TTC549 (cell line): ENCODE data around the gene FAM72D.
"Not testable (repeated sequence)": the region's sequence is repeated elsewhere in the genome, so short reads cannot be mapped to it uniquely, and the experiment has no call there.

Experiments
- FAIRE-seq: peaks from 2 replicates; lab custom pipeline; 2012; peaks lifted over from hg19 to GRCh38; lab: Jason Lieb, UNC

FAM72D gene

GRCh38 chr1:145095284-145096057, at the start of gene FAM72D, which contains the start of gene SRGAP2B:
Gene FAM72D, plus strand, starts transcription at chr1:145095974. Its CDS starts 874 bp downstream, at chr1:145096848.
Gene SRGAP2B, minus strand, starts transcription at chr1:145095328. Its CDS starts 2,427 bp downstream, at chr1:145092901.
- peak; percentile 100 for FAIRE-seq

- FAIRE-seq, result not testable (repeated sequence)
These were observed 48.2 kb upstream of the FAM72D start for GRCh38 chr1:145047553-145047952.

DNA sequence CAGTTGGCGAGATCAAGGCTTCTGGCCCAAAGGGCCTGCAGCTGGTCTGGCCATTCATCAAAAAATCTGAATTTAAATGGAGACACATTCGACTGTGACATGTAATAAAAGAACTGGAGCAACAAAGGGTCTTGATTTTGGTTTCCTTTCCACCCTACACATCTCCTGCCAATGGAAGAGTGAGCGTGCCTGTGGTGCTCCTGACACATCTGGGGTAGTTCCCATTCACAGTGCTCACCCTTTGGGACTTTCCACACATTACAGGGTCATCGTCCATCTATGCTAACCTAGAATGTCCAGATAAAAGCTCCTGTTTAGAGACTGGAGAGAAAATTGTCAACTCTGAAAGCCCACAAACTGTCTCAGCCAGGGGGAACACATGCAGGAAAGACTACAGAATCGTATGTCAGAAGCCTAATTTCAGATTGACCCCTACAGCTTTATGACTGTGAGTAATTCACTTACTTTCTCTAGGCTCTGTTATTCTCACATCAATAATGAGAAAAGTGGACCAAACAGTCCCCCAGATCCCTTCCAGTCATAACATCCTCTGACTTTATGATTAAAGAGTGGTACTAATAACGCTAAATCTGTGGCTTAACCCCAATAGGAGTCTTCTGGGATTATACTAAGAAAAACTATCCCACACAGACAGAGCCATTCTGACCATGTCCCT, 47.5 kb upstream of the FAM72D start:
- FAIRE-seq, result not testable (repeated sequence)

DNA sequence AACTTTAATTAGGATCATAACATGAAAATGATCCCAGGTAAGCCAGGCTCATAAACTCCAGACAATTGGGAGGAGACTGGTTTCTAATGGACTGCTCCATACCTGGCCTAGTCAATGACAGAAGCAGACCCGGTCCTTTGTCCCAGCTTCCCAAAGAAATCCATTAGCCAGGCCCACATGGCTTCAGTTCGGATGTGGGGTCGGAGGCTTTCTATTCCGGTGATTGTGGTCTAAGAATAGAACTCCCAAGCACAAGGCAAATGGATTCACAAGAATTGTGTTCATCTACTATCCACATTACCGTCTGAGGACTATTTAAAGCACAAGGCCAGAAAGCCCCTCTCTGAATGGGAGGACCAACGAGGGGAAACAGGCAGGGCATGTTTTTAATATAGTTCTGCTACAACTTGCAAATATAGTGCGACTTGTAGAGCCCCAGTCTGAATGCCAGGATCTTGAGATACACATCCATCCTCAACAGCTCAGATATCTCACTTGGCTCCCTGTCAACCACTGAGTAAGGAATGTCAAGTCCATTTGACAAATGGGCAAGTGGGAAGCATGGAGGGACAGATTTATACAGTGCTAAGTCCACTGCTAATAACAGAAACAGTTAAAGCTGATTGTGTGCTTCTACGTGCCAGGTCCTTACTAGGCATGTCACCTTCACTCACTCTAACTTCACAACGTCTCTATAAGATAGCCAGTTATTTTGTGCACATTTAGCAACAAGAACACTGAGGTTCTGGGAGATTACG, 43.6 kb upstream of the FAM72D start:
- not testable (repeated sequence) for FAIRE-seq

- FAIRE-seq, result not testable (repeated sequence)
These were observed 42.3 kb upstream of the FAM72D start for GRCh38 chr1:145053428-145053827.

GRCh38 chr1:145055217-145055760, 40.5 kb upstream of the FAM72D start:
- FAIRE-seq, result not testable (repeated sequence)

DNA sequence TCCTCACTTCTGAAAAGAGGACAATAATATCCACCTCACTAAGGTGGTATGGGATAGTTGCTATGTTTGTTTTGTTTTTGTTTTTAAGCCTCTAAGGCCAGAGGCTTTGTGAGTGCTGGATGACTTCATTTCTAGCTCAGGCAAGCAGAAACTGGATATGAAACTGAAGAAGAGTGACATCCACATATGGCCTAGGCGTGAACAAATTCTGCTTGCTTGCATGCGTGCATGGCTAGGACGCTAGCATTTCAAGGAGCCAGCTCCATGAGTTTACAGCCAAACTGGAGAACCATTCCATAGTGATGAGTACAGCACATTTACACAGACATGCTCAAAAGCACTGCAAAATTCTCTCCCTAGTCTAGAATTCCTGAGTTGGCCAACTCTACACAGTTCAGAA, 37.6 kb upstream of the FAM72D start:
- FAIRE-seq, result not testable (repeated sequence)

- not testable (repeated sequence) for FAIRE-seq
These were observed 32.5 kb upstream of the FAM72D start for GRCh38 chr1:145063285-145063684.

DNA sequence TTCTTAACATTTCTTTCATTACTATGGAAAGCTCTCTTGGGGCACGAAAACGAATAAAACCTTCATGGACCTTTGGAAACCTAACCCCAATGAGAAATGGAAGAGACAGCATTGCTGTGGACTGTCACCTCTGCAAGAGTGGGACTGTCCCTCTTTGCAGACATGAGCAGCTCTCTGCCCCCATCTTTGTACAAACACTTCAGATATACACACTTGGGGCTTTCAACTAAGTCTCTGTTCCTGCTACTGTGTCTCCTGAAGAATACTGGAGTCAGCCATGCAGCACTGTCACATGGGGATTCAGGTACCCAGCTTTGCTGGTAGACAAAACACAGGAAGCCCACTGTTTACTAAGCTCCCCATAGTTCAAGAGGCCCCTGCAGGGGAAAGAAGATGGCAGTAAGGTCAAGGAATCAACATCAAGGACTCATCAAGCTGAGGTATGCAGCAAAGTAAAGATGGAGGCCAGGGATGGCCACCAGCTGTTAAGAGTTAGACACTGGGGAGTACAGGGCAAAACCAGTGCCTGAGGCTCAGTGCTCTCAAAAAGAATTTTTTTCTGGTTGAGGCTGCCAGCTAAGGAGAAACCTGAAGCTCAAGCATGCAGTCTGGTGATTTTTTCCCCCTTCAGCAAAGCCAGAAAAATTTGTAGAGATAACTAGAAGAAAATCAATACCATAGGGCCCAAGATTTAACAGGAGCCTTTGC, 31.7 kb upstream of the FAM72D start:
- FAIRE-seq, result not testable (repeated sequence)

DNA sequence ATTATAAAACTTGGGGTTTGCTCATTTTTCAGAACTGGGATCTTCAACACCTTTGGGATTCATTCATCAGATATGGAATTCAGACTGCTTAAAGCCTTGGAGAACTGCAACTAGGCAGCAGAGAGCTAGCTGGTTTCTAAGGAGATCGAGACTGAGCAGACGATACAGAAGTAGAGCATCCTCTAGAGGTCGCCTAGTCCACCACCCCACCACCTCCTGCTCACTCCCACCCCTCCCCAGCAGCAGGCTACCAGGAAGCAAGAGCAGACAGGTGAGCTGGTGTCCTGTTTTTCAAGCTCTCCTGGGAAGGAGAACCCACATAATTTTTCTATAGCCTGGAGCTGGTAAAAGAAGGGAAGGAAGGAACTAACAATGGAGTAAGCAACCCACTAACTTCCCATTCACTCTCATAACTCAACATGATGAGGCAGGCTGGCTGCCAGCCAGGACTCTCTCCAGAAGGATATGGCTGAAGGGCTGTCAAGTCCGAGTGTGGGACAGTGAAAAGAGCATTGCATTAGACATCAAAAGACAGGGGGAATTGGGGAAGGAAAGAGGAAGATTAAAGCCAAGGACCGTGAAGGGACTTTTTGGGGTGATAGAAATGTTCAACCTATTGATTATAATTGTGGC, 30.5 kb upstream of the FAM72D start:
- FAIRE-seq, result not testable (repeated sequence)

DNA sequence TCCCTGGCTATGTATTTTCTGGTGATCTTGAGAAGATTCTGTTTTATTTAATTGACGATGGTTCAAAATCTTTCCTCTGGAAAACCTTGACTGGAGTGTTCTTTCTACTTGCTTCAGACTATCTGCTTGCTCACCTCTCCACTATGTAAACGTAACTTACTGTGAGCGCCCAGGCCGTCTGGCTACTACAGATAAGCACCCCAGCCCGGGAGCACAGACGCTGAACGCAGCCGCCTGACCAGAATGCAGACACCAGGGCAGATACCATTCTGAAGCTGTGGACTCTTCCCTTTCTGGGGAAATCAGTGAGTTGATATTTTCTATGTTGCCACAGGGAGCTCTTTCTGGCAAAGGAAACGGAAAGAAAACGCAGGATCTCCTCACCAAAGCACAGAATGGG, 29.3 kb upstream of the FAM72D start:
- not testable (repeated sequence) for FAIRE-seq

DNA sequence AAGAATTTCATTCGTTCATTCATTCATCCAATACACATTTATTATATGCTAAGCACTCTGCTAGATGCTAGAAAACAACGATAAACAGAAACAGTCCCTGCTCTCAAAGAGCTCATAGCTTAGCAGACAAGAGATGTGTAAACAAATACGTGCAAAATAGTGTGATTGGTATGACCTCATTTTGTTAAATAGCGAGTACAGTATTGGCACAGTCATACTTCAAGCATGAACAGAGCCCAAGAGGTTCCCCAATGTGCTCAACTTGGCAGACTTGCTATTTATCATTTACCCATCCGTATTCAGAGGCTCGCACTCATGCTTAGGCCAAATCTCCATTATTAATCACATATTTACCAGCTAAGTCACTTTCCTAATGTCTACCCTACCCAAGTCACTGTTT, 24.2 kb upstream of the FAM72D start:
- not testable (repeated sequence) for FAIRE-seq

- not testable (repeated sequence) for FAIRE-seq
These were observed 21.7 kb upstream of the FAM72D start for GRCh38 chr1:145074021-145074559.

GRCh38 chr1:145076877-145077276, 18.9 kb upstream of the FAM72D start:
- not testable (repeated sequence) for FAIRE-seq

- FAIRE-seq, result not testable (repeated sequence)
These were observed 17.6 kb upstream of the FAM72D start for GRCh38 chr1:145077872-145078786.

DNA sequence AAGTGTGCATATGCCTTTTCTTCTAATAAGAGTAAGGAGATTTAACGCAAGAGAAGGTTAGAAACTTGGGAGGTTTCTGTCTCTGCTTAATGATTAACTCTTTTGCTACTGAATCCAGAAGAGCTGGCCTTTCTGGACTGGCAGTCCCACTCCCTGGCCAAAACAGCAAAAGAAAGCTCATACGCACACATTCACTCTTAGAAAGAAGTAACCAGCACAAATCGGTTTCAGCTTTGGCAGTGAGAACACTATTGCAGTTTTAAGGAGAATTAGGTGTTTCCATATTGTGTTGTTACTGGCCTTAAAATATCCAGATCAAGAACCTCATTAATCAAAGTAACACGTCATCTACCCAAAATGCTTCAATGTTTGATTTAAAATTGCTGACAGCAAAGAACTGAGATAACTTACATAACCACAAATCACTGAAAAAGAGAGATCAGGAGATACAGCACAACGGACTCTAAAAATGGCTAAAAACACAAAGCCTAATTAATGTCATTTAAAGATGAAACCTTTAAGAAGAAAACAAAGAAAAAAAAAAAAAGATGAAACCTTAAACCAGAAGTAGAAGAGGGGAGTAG, 16.9 kb upstream of the FAM72D start:
- not testable (repeated sequence) for FAIRE-seq

GRCh38 chr1:145079737-145080136, 16.0 kb upstream of the FAM72D start:
- FAIRE-seq, result not testable (repeated sequence)

- not testable (repeated sequence) for FAIRE-seq
These were observed 15.6 kb upstream of the FAM72D start for GRCh38 chr1:145080193-145080592.
